Adrenal gland (tissue), 12 donors: ENCODE data around the gene ERAP2. TPM values are rescaled to one million over a fixed set of nuclear protein-coding genes. Genes with fewer than 3 reads are reported as not detected.
A peak's percentile ranks its signal among the peaks of the same experiment; 100 is the strongest.

Experiments used
- DNase-seq, 7 donors: peaks; one replicate each; pipeline ENCODE4 v3.0.0-alpha.2; 2019 to 2020
- H3K27ac ChIP-seq, 5 donors: fragments of 200-600 bp; sonication (generic) in 4 of 5; 1 replicate in 3 of 5; 2 replicates in 2 of 5; pipeline versions ENCODE4 v1.5.1 to v1.8.0; 2016 to 2020; ENCODE audit warnings: mild to moderate bottlenecking in 1 of 5
- H3K27me3 ChIP-seq: fragments of 200-600 bp; 2 replicates; pipeline ENCODE4 v1.8.0; 2021
- H3K36me3 ChIP-seq, 2 donors: fragments of 200-600 bp; replicated peaks in 1 of 2; 1 replicate in 1 of 2; 2 replicates in 1 of 2; pipeline versions ENCODE4 v1.5.1 to v1.8.0; 2018 to 2022
- H3K4me1 ChIP-seq, 2 donors: fragments of 200-600 bp; replicated peaks in 1 of 2; 1 replicate in 1 of 2; 2 replicates in 1 of 2; pipeline versions ENCODE4 v1.5.1 to v1.8.0; 2018 to 2021
- H3K4me3 ChIP-seq, 4 donors: fragments of 200-600 bp; sonication (generic) in 3 of 4; one replicate each; pipeline ENCODE4 v1.5.1; 2016 to 2018
- H3K9me3 ChIP-seq, 3 donors: fragments of 200-600 bp; sonication (generic) in 1 of 3; replicated peaks in 1 of 3; 1 replicate in 2 of 3; 2 replicates in 1 of 3; pipeline versions ENCODE4 v1.5.1 to v1.8.0; 2016 to 2021
- POLR2A ChIP-seq, 2 donors: fragments of 450-650 bp; IDR thresholded peaks; one replicate each; pipeline ENCODE4 v1.6.1; 2017; ENCODE audit warnings: antibody characterized with exemption in 2 of 2, mild to moderate bottlenecking in 2 of 2, moderate library complexity in 1 of 2
- WGBS, 4 donors: extraction: QIAGEN DNeasy Blood & Tissue Kit in 2 of 4; methylation state at CpG; one replicate each; pipeline versions ENCODE4 v1.1.5 to v1.1.7; 2013 to 2017; 5-methylcytosine and 5-hydroxymethylcytosine counted together
- intact Hi-C, 2 donors: fragments of 100-400 bp; cut with DNase I; formaldehyde crosslinking; loops; one replicate each; pipeline versions ENCODE4 v1.14.1 to v1.15.0; 2022 to 2023
- polyA plus RNA-seq, 3 donors: library from polyadenylated mRNA; stranded (reverse); fragments of 200-250 nt in 2 of 3; fragments of 350-450 nt in 1 of 3; fragmentation: Illumina TruSeq in 1 of 3; extraction: RNeasy Lipid Tissue Mini Kit (QIAGEN cat#74804) in 1 of 3; gene quantifications; one replicate each; pipeline ENCODE4 v1.2.3, GENCODE V29; 2013 to 2014
- total RNA-seq, 9 donors: library from RNA; depleted of rRNA in 4 of 9; stranded (reverse); fragments of >200 nt in 4 of 9; fragments of 120-200 nt in 1 of 9; fragmentation: NEBNext Ultra II Directional in 1 of 9; extraction: Animal tissue kit (Norgen Biotek cat#: 25700) in 1 of 9; gene quantifications; one replicate each; pipeline versions ENCODE4 v1.1.0 to v1.2.4, GENCODE V29; 2013 to 2023
- TF ChIP-seq, protein P1 (sequence below), 6 experiments: fragments of 450-650 bp in 4 of 6; fragments of 200-600 bp in 2 of 6; sonication (generic) in 1 of 6; IDR thresholded peaks; 1 replicate in 5 of 6; 2 replicates in 1 of 6; pipeline versions ENCODE4 v1.5.1 to v1.8.0; 2016 to 2021; ENCODE audit warnings: antibody characterized with exemption in 6 of 6, mild to moderate bottlenecking in 2 of 6, moderate library complexity in 1 of 6
- donor health status: healthy with polysubstance abuse.
- donor health status: Bipolar disorder and iron deficiency.
- donor health status: DM: yes; HTN: yes; CAD: no.
- donor health status: DM: no; HTN: no; CAD: no.
- donor health status: DM: no; HTN: no; CAD: no.
- donor health status: DM: yes; HTN: yes; CAD: no.

Gene ERAP2
- total and polyA plus RNA-seq, 12 donors: 0.94 to 32.1 (median 10.2) TPM

DNA sequence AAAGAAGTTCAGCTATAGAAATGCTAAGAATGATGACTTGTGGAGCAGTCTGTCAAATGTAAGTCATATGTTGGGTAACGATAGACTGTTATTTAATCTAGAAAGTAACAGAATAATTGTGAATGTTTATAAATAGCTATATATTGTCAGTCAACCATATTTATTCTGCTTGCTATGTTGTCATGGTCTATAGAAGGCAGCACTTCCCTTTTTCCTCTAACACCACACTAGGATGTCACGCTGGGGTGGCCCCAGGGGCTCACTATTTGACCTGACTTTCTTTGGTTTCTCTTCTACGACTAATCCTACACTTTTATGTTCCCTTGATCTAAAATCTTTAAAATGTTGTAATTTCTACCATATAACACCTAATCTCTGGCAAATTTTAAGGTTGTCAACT lies 20.5 kb downstream of the ERAP2 start:
- peak in 1 of 7 donors; percentile 16 for DNase-seq
- no peak overlapping the region for H3K4me3 ChIP-seq
- H3K27ac ChIP-seq: peak overlapping the region in 2 of 5 donors; percentile 2 to 24
- H3K9me3 ChIP-seq: no peaks in the 10 kb centered on the region
- WGBS, 4 donors: 55 to 77% (median 68%) methylated on average over 3 of the region's 3 CpGs
- intact Hi-C loops: no loop called here
- peaks cover 0 to 14% of the 10 kb centered on the region in 2 donors for H3K36me3 ChIP-seq
- H3K4me1 ChIP-seq: no peaks in the 10 kb centered on the region
- TF ChIP-seq, protein P1, sequence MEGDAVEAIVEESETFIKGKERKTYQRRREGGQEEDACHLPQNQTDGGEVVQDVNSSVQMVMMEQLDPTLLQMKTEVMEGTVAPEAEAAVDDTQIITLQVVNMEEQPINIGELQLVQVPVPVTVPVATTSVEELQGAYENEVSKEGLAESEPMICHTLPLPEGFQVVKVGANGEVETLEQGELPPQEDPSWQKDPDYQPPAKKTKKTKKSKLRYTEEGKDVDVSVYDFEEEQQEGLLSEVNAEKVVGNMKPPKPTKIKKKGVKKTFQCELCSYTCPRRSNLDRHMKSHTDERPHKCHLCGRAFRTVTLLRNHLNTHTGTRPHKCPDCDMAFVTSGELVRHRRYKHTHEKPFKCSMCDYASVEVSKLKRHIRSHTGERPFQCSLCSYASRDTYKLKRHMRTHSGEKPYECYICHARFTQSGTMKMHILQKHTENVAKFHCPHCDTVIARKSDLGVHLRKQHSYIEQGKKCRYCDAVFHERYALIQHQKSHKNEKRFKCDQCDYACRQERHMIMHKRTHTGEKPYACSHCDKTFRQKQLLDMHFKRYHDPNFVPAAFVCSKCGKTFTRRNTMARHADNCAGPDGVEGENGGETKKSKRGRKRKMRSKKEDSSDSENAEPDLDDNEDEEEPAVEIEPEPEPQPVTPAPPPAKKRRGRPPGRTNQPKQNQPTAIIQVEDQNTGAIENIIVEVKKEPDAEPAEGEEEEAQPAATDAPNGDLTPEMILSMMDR (IDR thresholded peaks at IDR 0.05): no peak
- TF ChIP-seq POLR2A (IDR thresholded peaks at IDR 0.05): no peak
- H3K27me3 ChIP-seq: no peaks in the 10 kb centered on the region

DNA sequence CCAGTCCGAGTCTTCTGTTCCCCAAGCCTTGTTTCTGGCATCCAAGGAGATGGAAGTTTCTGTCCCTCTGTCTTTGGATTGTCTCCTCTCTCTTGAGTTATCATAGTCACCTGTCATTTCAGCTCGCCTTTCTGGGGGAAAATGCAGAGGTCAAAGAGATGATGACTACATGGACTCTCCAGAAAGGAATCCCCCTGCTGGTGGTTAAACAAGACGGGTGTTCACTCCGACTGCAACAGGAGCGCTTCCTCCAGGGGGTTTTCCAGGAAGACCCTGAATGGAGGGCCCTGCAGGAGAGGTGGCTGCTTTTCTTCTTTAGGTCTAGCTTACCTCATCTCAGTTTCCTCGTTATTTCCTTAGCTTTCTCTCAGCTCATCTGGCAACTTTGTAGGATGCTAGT lies 25.1 kb downstream of the ERAP2 start:
- intact Hi-C loops: no loop called here
- Histone ChIP-seq H3K9me3 (no peaks in the 10 kb centered on the region), H3K27ac (no peak overlapping the region), H3K27me3 (no peaks in the 10 kb centered on the region), H3K4me1 (no peaks in the 10 kb centered on the region), H3K4me3 (no peak overlapping the region), H3K36me3 (peaks cover 0 to 8% of the 10 kb centered on the region in 2 donors)
- WGBS, 4 donors: 91 to 94% (median 93%) methylated on average over 6 of the region's 6 CpGs
- no peak for TF ChIP-seq POLR2A (IDR thresholded peaks at IDR 0.05)
- TF ChIP-seq, protein P1 (IDR thresholded peaks at IDR 0.05): no peak
- no peak for DNase-seq

DNA sequence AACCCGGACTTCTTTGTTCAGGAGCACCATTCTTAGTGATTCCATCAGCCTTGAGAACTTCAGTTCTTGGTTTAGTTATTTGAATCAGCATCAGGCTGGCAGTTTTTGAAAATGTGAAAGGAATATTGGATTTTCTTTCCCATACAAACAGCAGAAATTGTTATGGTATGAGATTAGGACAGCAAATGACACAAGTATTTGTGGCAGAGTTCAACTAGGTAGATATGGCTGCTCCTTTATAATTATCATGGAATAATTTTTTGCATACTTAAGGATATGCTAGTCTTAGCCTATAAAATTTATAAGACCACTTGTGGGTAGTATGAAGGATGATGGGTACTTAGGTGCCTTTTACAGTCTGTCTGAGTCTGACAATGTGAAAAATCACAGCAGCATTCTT lies 25.5 kb downstream of the ERAP2 start:
- Histone ChIP-seq H3K4me3 (no peak overlapping the region), H3K36me3 (peaks cover 0 to 7% of the 10 kb centered on the region in 2 donors), H3K27ac (no peak overlapping the region), H3K9me3 (no peaks in the 10 kb centered on the region), H3K27me3 (no peaks in the 10 kb centered on the region), H3K4me1 (no peaks in the 10 kb centered on the region)
- TF ChIP-seq, protein P1 (IDR thresholded peaks at IDR 0.05): no peak
- no peak for TF ChIP-seq POLR2A (IDR thresholded peaks at IDR 0.05)
- DNase-seq: no peak
- 84 to 100% (median 98%) methylated on average over 1 of the region's 1 CpG for WGBS, 4 donors
- intact Hi-C loops: no loop called here

GRCh38 chr5:96902876-96903275 lies 26.6 kb downstream of the ERAP2 start:
- TF ChIP-seq POLR2A (IDR thresholded peaks at IDR 0.05): no peak
- TF ChIP-seq, protein P1 (IDR thresholded peaks at IDR 0.05): no peak
- Histone ChIP-seq H3K36me3 (no peaks in the 10 kb centered on the region), H3K27me3 (no peaks in the 10 kb centered on the region), H3K27ac (no peak overlapping the region), H3K4me3 (no peak overlapping the region), H3K4me1 (no peaks in the 10 kb centered on the region), H3K9me3 (no peaks in the 10 kb centered on the region)
- intact Hi-C loops: no loop called here
- WGBS, 4 donors: 70 to 86% (median 81%) methylated on average over 3 of the region's 3 CpGs
- no peak for DNase-seq
